Astrocyte of the spinal cord (primary cell): Measurements from ENCODE around the gene ADGRL2.

Experiments used
- DNase-seq: peaks from one replicate; pipeline ENCODE4 v3.0.0; 2011; ENCODE audit warnings: low read depth, low spot score
- H3K4me3 ChIP-seq: 2 replicates; pipeline ENCODE4 v1.5.1; 2011; ENCODE audit warnings: low read depth, mild to moderate bottlenecking, low read length, moderate library complexity
- in situ Hi-C: cut with HindIII; loops from 2 replicates; pipeline ENCODE4 v1.10.0; 2017; ENCODE audit warnings: low sequenced_read_pairs
- TF ChIP-seq, protein P1 (sequence below): IDR thresholded peaks from 2 replicates; pipeline ENCODE4 v1.5.1; 2012; ENCODE audit warnings: low read depth, mild to moderate bottlenecking, low read length, inconsistent platforms

Gene ADGRL2

DNA sequence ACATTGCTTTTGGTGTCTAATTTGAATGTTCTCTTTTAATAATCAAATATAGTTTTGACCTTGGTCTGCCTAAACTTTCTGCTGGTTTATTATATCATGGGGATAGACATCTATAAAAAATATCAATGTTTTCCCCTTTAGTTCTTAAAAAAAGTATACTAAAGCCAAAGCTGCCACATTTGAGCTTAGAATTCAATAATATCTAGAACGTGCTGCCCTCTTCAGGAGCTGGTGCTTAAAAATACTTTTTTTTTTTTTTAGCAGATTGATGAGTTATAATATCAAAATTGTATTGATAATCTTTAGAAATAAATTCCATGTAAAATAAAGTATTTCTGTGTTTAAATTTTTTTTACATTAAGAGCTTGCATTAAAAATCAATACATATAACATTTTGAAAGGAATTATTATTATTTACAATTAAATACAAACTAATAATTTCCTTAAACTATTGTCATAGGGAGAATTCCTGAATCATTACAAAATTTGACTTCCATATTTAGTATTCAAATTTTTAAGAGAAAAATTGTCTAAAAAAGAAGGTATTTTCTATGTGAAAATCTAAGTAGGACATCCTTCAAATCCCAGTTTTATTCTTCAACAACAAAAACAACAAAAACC is 40.1 kb upstream of the ADGRL2 start:
- TF ChIP-seq, protein P1, sequence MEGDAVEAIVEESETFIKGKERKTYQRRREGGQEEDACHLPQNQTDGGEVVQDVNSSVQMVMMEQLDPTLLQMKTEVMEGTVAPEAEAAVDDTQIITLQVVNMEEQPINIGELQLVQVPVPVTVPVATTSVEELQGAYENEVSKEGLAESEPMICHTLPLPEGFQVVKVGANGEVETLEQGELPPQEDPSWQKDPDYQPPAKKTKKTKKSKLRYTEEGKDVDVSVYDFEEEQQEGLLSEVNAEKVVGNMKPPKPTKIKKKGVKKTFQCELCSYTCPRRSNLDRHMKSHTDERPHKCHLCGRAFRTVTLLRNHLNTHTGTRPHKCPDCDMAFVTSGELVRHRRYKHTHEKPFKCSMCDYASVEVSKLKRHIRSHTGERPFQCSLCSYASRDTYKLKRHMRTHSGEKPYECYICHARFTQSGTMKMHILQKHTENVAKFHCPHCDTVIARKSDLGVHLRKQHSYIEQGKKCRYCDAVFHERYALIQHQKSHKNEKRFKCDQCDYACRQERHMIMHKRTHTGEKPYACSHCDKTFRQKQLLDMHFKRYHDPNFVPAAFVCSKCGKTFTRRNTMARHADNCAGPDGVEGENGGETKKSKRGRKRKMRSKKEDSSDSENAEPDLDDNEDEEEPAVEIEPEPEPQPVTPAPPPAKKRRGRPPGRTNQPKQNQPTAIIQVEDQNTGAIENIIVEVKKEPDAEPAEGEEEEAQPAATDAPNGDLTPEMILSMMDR, result peak; percentile 38
- DNase-seq, result peak; percentile 36
- in situ Hi-C loops, result no loop called here
- no peak overlapping the region for H3K4me3 ChIP-seq

DNA sequence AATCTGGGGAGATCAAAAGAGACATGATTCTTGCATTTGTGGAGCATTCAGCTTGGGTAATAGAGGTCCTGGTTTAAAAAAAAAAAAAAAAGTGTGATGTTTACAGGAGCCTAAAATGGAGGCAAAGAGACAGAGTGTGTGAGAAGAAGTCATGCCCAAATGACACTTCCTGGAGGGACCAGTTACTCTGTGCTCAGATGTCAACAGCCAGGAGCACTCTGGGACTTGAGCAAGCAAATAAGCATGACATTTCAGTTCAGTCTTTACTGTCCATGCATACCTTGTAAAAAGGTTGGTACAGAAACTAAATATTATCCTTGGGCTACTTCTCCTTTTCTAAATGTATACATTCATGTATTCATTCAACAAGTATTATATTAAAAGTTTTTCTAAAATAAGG is 25.2 kb upstream of the ADGRL2 start:
- no peak for DNase-seq
- in situ Hi-C loops, result no loop called here
- TF ChIP-seq, protein P1, result no peak
- no peak overlapping the region for H3K4me3 ChIP-seq

- in situ Hi-C loops, result no loop called here
- no peak for DNase-seq
- H3K4me3 ChIP-seq, result no peak overlapping the region
- TF ChIP-seq, protein P1, result no peak
Observed at GRCh38 chr1:81780705-81781454, 19.9 kb upstream of the ADGRL2 start.

GRCh38 chr1:81781749-81782148 is 19.0 kb upstream of the ADGRL2 start:
- in situ Hi-C loops, result no loop called here
- DNase-seq, result no peak
- TF ChIP-seq, protein P1, result no peak
- no peak overlapping the region for H3K4me3 ChIP-seq

GRCh38 chr1:81792184-81792583 is 8.6 kb upstream of the ADGRL2 start:
- DNase-seq, result no peak
- H3K4me3 ChIP-seq, result no peak overlapping the region
- in situ Hi-C loops, result no loop called here
- TF ChIP-seq, protein P1, result no peak

GRCh38 chr1:81797701-81798100 is 3.0 kb upstream of the ADGRL2 start:
- no peak for DNase-seq
- H3K4me3 ChIP-seq, result no peak overlapping the region
- in situ Hi-C loops, result no loop called here
- TF ChIP-seq, protein P1, result no peak
